EH (cell line): ENCODE results near the gene COL8A1.
A peak's percentile ranks its signal among the peaks of the same experiment; 100 is the strongest.

Experiments
- DNase-seq: peaks from one replicate; pipeline ENCODE4 v3.0.0-alpha.2; 2015; ENCODE audit warnings: low read depth

Gene COL8A1

DNA sequence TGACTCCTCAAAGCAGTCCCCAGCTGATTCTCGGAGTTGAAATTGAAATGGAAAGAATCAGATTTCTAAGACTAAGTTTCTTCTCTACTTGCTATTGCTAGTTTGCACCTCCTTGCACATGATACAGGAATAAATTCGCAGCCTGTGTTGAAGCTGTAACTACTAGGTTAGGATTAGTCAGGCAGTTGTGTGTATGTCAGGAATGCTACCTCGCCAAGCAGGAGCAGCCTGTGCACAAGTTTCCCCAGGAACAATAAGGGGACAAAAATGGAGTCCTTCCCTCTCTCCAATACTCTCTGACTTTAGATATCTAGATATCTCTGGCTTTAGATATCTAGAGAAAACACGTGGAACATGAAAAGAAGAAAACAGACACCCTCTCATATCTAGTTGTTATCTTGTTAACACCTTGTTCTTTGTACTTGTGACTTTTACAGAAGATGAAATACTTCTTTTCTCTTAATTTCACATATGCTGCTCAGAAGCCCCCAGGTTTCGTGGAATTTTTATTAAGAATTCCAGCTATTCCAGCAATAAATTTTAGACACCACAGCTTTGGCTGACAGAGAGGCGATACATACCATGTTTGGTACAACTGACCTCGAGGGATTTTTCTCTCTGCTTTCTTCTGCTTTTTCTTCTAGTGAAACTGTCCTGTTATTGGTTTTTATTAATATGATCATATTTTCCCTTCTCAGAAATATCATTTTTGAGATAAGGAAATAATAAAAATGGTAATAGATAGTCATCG, 123.2 kb downstream of the COL8A1 start:
- peak; percentile 15 for DNase-seq

DNA sequence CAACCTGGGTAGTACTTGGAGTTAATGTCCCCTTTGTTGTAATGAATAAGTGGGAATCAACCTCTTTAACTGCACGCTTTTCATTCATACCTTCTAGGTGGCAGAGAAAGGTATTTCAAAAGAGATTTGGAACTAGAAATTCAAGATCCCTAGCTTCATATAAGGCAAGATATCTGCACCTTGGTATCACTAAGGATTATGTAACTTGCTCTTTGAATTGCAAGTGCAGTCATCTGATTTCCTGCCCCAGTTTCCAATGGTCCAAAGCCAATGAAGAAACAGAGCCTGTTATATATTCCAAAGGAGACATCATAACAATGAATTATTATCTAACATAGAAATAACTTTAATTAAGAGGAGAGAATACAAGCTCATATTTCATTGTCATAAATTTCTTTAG, 124.5 kb downstream of the COL8A1 start:
- DNase-seq: no peak

DNA sequence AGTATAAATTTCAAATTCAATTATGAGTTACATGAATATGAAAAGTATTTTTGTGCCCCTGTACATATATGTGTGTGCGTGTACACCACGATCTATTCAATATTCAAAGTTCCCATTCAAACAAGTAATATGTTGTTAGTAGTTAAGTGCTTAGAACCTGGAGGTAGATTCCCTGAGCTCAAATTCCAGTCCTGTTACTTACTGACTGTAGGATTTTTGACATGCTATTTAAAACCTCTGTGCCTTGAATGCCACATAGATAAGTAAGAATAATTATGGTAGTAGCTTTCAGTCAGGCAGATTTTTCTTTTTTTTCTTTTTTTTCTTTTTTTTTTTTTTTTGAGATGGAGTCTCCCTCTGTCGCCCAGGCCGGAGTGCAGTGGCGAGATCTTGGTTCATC, 126.0 kb downstream of the COL8A1 start:
- DNase-seq: peak; percentile 39

DNA sequence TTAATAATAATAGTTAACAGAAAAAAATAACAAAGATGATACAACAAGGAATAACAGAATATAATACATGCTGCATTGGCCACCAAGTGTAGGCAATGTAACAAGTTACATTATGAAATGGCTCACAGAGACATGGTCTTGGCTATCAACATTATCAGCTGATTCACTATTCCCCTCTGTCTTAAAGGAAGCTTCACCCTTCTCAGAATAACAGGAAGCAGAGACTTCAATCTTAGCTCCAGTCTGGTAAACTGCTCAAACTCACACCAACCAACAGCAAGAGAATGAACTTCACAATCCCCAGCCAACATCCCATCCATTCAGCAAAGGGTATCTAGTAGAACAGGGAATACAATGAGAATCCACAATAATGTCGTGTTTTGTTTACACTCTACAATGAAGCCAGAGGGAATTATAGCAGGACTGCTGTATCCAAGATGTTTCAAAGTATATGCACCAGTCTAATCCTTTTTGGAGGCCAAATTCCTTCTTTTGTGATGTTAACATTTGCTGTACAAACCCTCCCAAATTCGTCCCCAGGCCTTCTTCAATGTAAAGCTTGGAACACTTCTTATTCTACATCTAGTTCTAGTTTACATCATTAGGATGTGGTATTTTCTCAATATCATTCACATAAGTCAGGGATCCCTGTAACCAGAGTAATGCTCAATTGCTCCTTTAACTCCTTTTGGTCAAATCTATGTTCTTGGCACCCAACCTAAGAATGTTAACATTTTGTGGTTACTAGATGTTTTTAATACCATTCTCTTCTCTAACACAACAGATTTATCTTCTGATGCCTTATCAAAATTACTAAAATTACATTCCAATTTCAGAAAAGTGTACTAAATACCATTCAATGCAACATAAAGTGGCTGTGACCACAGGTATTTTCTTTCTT, 126.9 kb downstream of the COL8A1 start:
- DNase-seq: peak; percentile 79

DNA sequence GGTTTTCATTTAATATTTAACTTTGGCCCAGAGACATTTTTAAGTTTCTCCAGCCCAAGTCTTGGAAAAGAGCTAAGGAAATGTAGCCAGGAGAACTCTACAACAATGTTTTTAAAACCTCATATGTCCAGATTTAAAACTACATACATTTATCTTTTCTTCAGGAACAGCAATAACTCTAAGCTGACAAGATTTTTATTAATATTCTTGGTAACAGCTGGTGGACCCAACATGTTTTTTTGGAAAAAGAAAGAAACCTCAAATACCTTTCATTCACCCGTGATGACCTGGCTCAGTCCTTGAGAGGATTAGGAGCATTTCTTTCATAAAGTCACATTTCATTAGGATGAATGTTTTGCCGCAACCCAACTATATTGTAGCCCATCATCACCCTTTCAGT, 128.9 kb downstream of the COL8A1 start:
- DNase-seq: no peak

DNA sequence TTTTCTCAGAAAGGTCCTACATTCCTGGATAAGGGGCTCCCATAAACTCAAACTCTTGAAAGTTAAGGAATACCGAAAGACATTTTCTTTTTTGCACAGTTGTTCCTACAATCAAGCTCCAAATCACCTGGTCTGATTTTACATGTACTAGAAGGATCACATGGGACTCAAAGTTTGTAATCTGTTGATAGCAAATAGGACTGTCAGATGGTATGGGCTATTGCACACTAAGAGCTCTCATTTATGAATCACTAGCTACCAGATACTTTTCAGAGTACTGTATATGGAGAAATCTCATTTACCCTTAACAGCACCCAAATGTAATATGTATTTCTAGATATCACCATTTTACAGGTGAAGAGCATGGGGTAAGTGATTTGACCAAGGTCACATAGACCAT, 129.7 kb downstream of the COL8A1 start:
- DNase-seq: no peak

DNA sequence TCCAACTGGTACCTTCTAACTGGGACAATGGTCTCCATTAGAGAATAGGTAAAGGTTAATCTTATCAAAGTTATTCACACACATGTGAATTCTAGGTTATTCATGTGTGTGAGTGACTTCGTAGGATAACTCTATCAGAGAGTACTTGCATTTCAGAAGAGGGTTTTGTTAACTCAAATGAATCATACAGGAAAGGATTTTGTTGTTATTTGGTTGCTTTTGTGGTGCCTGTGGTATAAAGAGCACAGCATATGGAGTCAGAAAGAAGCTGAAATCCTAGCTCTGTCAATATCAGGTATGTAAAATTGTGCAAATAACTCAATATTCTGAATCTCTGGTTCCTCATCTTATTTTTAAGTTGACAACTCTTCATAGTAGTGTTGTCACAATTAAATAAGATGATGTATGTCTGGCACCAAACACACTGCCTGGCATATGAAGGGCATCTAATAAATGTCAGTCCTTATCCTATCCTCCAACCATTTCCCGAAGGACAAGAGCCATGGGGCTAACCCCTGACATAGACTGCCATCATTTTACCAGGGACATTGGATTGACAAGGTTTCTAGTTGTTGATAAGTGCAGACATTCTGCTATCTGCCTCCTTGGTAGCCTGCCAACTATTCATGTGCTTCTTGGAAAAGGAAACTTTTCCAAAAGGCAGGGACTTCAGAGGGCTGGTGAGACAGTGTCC, 130.6 kb downstream of the COL8A1 start:
- no peak for DNase-seq

DNA sequence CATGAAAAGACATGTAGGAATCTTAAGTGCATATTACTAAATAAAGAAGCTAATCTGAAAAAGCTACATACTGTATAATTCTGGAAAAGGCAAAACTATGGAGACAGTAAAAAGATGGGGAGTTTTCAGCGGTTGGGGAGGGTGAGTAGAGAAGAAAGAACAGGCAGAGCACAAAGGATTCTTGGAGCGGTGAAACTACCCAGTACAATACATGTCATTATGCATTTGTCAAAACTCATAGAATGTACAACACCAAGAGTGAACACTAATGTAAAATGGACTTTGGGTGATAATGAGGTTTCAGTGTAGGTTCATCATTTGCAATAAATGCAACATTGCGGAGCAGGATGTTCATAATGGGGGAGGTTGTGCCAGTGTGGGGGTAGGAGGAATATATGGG, 133.8 kb downstream of the COL8A1 start:
- no peak for DNase-seq

DNA sequence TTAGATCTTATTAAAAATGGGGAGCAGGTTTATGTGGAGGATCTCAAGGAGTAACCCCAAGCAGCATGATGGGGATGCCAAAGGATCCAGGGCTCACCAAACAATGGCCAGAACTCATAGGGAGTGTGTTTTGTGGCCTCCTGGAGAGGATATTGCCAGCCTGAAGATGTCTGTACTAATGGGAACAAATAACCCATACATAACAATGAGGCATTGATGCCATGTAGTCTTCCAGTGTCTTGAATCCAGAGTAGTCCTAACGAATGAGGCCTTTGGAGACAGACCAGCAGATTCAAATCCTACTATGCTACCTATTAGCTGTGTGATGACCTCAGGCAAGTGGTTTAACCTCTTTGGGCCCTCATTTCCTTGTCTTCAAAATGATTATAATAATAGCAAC, 134.3 kb downstream of the COL8A1 start:
- DNase-seq: no peak

DNA sequence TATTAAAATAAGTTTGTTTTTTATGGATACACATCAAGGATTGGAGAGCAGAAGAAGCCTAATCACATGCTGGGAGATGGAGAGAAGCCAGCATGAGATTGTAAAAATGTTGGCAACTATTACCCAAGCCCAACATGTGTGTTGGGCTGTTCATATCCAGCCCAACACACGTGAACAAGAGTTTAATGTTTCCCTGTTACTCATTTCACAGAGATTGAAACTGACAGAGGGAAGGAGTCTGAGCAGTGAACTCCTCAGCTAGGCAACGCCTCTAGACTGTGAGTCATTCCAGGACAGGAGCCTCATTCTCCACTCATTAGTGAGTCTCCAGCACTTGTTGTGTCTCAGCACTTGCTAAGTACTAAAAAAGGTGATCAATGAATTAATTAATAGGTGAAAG, 136.1 kb downstream of the COL8A1 start:
- DNase-seq: peak; percentile 93

DNA sequence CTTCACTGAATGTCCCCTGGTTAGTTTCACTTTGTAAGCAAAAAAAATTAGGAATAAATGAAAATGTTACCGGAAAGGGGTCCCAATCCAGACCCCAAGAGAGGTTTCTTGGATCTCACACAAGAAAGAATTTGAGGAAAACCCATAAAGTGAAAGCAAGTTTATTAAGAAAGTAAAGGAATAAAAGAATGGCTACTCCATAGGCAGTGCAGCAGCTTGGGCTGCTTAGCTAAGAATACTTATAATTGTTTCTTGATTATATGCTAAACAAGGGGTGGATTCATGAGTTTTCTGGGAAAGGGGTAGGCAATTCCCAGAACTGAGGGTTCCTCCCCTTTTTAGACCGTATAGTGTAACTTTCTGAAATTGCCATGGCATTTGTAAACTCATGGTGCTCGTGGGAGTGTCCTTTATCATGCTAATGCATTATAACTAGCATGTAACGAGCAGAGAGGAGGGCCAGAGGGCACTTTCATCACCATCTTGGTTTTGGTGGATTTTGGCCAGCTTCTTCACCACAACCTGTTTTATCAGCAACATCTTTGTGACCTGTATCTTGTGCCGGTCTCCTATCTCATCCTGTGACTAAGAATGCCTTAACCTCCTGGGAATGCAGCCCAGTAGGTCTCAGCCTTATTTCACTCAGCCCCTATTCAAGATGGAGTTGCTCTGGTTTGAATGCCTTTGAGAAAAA, 138.3 kb downstream of the COL8A1 start:
- DNase-seq: peak; percentile 79

DNA sequence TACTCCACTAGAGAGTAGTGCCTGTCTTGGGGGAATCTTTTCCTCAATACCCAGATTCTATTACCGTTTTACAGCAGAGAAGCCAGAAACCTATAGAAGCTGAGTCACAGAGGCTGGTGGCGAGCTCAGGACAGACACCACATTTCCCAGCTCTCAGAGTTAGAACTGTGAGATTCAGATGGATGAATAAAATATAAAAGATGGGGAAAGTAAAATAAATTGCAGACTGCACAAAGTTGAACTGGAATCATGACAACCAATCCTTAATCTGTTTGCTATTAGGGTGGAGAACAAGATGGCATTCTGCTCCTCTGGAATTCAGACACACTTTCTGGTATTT, 138.8 kb downstream of the COL8A1 start:
- peak; percentile 36 for DNase-seq

DNA sequence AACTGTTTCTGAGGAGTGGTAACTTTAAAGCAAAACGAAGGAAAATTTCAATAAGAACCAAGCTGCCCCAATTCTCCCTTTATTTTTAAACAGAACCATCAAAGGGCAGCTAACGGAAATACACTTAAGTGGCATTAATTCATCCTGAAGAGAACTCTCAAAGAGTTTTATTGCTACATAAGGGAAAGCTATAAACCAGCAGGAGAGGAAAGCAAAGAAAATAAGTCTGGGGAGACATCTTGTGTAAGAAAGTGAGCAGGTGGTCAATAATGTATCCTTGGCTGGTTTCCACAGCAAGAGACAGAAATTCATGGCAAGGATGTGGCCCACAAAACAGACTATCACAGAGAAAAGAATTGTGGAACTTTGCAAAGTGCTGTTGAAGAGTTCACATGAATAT, 139.3 kb downstream of the COL8A1 start:
- no peak for DNase-seq

DNA sequence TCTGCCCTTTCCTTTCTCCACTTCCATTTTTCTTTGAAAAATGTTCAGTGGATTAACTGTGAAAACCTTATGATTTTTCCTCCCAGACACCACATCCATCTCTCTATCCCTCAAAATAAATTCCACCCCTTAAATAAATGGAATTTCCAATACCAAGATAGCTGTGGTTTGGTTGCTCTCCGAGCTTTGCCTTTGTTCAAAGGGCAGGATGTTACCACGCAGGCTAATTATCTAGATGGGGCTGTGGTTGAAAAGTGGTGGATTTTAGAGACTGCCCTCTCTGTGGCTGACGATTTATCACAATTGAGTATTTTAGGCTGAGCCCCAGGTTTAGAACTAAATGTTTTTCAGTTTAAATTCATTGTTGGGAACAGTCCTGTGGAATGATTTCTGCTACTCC, 142.4 kb downstream of the COL8A1 start:
- peak; percentile 65 for DNase-seq

DNA sequence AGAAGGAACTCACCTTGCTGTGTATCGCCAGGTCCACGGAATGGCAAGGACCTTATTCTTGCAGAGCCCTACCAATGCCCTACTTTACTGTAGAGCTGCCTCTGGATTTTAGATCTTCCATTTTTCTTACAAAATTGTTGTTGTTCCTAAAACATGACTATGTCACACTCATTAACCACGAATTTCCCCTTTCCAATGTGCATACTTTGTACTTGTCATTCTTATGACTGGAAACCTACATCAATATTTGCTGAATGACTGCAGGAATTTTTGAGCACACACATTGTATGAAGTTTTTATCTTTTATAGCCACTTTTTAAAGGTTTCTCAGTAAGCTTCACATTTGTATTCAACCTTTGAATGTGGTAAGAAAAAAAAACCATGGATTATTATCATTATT, 143.4 kb downstream of the COL8A1 start:
- DNase-seq: peak; percentile 80

DNA sequence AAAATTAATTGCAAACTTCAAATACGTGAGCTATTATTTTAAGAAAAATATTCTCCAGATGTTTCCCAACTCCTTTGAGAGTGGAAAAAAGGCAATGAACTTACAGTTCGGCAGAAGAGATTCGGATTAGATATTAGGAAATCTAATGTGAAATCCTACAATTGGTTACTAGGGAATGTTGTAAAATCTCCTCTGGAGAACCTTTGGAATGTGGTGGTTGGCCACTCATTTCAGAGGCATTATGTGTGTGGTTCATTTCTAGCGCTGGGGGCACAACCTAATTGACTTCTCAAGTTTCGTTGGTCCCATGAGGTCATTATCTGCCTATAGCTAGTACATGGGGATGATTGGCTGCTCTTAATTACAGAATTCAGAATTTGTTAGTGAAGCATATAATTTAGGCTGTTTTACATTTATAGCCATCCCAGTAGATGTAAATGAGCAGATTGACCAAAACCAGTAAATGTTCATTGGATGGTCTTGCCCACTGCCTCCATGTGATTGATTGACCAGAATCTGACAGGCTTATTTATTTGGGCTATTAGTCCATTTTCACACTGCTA, 144.7 kb downstream of the COL8A1 start:
- DNase-seq: peak; percentile 98

DNA sequence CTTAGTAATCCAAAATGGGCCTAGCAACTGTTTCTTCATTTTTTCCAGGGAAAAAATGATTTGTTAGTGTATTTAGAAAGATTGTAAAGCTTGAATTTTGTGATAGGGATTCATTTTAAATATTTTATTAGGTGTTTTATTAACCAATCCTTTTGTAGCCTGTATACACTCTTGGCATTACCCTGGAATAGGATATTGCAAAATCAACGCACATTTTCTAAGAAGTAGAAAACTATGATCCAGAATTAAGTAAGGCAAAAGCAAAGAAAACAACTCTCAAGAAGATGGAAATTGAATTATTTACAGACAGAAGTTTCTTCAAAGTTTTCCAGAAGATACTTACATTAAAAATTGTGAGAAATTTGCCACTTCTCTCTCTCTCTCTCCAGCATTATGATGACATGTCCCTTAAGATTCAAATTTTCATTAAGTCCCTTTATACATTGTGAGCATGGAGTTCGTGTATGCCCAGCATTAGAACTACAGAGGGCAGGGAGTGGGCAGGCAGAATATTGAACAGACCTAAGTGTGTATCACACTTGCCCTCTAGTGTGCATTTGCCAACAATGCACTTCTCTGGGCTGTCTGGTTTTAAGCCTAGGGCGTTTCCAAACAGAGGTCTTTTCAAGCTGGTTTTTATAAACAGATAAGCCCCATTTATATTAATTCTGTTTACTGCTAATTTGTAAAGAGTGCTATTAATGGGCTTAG, 150.8 kb downstream of the COL8A1 start:
- DNase-seq: peak; percentile 70

DNA sequence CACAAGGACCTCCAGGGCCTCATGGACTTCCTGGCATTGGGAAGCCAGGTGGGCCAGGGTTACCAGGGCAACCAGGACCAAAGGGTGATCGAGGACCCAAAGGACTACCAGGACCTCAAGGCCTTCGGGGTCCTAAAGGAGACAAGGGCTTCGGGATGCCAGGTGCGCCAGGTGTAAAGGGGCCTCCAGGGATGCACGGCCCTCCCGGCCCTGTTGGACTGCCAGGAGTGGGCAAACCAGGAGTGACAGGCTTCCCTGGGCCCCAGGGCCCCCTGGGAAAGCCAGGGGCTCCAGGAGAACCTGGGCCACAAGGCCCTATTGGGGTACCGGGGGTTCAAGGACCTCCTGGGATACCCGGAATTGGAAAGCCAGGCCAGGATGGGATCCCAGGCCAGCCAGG, 156.1 kb downstream of the COL8A1 start:
- no peak for DNase-seq

DNA sequence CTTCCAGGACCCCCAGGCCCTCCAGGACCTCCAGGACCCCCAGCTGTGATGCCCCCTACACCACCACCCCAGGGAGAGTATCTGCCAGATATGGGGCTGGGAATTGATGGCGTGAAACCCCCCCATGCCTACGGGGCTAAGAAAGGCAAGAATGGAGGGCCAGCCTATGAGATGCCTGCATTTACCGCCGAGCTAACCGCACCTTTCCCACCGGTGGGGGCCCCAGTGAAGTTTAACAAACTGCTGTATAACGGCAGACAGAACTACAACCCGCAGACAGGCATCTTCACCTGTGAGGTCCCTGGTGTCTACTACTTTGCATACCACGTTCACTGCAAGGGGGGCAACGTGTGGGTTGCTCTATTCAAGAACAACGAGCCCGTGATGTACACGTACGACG, 157.2 kb downstream of the COL8A1 start:
- DNase-seq: no peak

DNA sequence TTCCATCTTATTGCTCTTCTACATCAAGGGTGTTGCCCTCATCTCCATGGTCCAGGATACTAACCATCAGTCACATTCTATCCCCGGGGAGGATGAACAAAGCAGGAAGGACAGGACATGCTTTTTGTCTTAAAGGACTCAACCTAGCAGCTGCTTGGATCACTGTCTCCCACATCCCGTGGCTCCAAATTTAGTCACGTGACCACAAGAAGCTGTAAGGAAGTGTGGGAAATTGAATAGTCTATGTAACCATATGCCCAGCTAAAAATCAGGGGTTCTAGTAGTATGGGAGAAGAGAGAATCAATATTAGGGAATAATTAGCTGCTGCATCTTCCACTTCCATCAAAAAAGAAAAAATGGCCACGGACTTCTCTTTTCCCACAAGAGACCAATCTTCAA, 161.0 kb downstream of the COL8A1 start:
- no peak for DNase-seq

DNA sequence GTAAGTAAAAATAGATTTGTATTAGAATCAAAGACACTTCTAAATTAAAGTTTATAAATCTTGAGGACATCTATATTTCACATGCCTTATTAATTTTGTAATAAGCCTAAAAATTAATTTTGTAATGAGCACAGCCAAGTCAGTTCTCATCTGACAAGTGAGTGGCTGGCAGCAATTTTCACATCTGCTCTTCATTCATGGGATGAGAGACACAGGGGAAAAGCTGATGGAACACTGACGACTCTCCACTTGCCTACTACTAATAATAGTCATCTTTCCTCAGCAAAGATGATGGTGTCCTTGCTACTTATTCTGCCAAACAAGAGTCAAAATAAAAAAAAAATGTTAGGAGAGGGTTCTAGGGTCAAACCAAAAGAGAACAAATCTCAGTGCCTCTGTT, 164.9 kb downstream of the COL8A1 start:
- no peak for DNase-seq
